DMS79 (cell line): ENCODE data around the gene FURIN.
"Not testable (repeated sequence)": the region's sequence is repeated elsewhere in the genome, so short reads cannot be mapped to it uniquely, and the experiment has no call there.

Experiments used
- DNase-seq: peaks from one replicate; lab custom pipeline; 2025; lab: John Stamatoyannopoulos, UW

The FURIN gene

GRCh38 chr15:90868261-90868689 lies at the start of gene FURIN:
Gene FURIN (plus strand): TSS chr15:90868588. CDS start chr15:90875741, 7,153 bp downstream.
- DNase-seq = no peak

- DNase-seq = no peak
These were observed 49.0 kb upstream of the FURIN start for GRCh38 chr15:90819390-90819789.

GRCh38 chr15:90819850-90820249 lies 48.5 kb upstream of the FURIN start:
- DNase-seq = no peak

GRCh38 chr15:90820481-90820880 lies 47.9 kb upstream of the FURIN start:
- no peak for DNase-seq

GRCh38 chr15:90822204-90822955 lies 46.0 kb upstream of the FURIN start:
- no peak for DNase-seq

GRCh38 chr15:90823455-90823974 lies 44.9 kb upstream of the FURIN start:
- no peak for DNase-seq

GRCh38 chr15:90825115-90825899 lies 43.1 kb upstream of the FURIN start:
- not testable (repeated sequence) for DNase-seq

- DNase-seq = not testable (repeated sequence)
These were observed 42.0 kb upstream of the FURIN start for GRCh38 chr15:90826206-90826885.

GRCh38 chr15:90826886-90827435 lies 41.4 kb upstream of the FURIN start:
- DNase-seq = no peak

GRCh38 chr15:90828111-90828510 lies 40.3 kb upstream of the FURIN start:
- no peak for DNase-seq

- no peak for DNase-seq
These were observed 39.3 kb upstream of the FURIN start for GRCh38 chr15:90829126-90829525.

- no peak for DNase-seq
These were observed 38.4 kb upstream of the FURIN start for GRCh38 chr15:90829942-90830440.

- no peak for DNase-seq
These were observed 33.8 kb upstream of the FURIN start for GRCh38 chr15:90834626-90835025.

GRCh38 chr15:90836296-90836871 lies 32.0 kb upstream of the FURIN start:
- DNase-seq = no peak

GRCh38 chr15:90837094-90837493 lies 31.3 kb upstream of the FURIN start:
- DNase-seq = no peak

GRCh38 chr15:90838139-90838538 lies 30.2 kb upstream of the FURIN start:
- DNase-seq = no peak

GRCh38 chr15:90838544-90838943 lies 29.8 kb upstream of the FURIN start:
- DNase-seq = no peak

- DNase-seq = no peak
These were observed 29.0 kb upstream of the FURIN start for GRCh38 chr15:90839187-90840071.

GRCh38 chr15:90840157-90840855 lies 28.1 kb upstream of the FURIN start:
- no peak for DNase-seq

GRCh38 chr15:90840954-90841353 lies 27.4 kb upstream of the FURIN start:
- DNase-seq = no peak
